Karpas-422 (cell line): ENCODE data around the gene ST6GALNAC2. TPM values are rescaled to one million over a fixed set of nuclear protein-coding genes. Genes with fewer than 3 reads are reported as not detected.
"Not testable (repeated sequence)": the region's sequence is repeated elsewhere in the genome, so short reads cannot be mapped to it uniquely, and the experiment has no call there.

Experiments
- DNase-seq: peaks from one replicate; pipeline ENCODE4 v3.0.0-alpha.2; 2015
- H2AFZ ChIP-seq: fragments of 200-600 bp; sonication (generic); 2 replicates; pipeline ENCODE4 v1.6.1; 2014; ENCODE audit warnings: antibody characterized with exemption, low read length, mixed read lengths
- H3K27ac ChIP-seq: fragments of 200-600 bp; sonication (generic); 2 replicates; pipeline ENCODE4 v1.5.1; 2014; ENCODE audit warnings: mild to moderate bottlenecking, low read length, moderate library complexity
- H3K27me3 ChIP-seq: fragments of 200-600 bp; sonication (generic); 2 replicates; pipeline ENCODE4 v1.6.1; 2014; ENCODE audit warnings: low read length, mixed read lengths
- H3K36me3 ChIP-seq: fragments of 200-600 bp; sonication (generic); 2 replicates; pipeline ENCODE4 v1.6.1; 2014; ENCODE audit warnings: low read length, mixed read lengths; ENCODE audit not compliant: insufficient read depth
- H3K4me1 ChIP-seq: fragments of 200-600 bp; sonication (generic); 2 replicates; pipeline ENCODE4 v1.6.1; 2014; ENCODE audit warnings: mild to moderate bottlenecking, low read length, mixed read lengths
- H3K4me2 ChIP-seq: fragments of 200-600 bp; sonication (generic); 2 replicates; pipeline ENCODE4 v1.6.1; 2014; ENCODE audit warnings: low read length, low read depth, mild to moderate bottlenecking; ENCODE audit not compliant: poor library complexity, severe bottlenecking
- H3K4me3 ChIP-seq: fragments of 200-600 bp; sonication (generic); 2 replicates; pipeline ENCODE4 v1.5.1; 2014; ENCODE audit warnings: mild to moderate bottlenecking, antibody characterized with exemption, low read length, mixed read lengths
- H3K79me2 ChIP-seq: fragments of 200-600 bp; sonication (generic); 2 replicates; pipeline ENCODE4 v1.6.1; 2014; ENCODE audit warnings: mild to moderate bottlenecking, low read length, mixed read lengths
- H3K9ac ChIP-seq: fragments of 200-600 bp; sonication (generic); 2 replicates; pipeline ENCODE4 v1.6.0; 2014; ENCODE audit warnings: low read length
- H3K9me2 ChIP-seq: fragments of 200-600 bp; sonication (generic), shearing (Covaris generic); replicated peaks from 2 replicates; pipeline ENCODE4 v1.6.0; 2014; ENCODE audit warnings: mild to moderate bottlenecking, low read length, moderate library complexity; ENCODE audit not compliant: insufficient read depth
- H3K9me3 ChIP-seq: fragments of 300-700, 200-600 bp; sonication (generic); 2 replicates; pipeline ENCODE4 v1.6.1; 2014; ENCODE audit warnings: low read length, mixed read lengths
- H4K20me1 ChIP-seq: fragments of 200-600 bp; sonication (generic); 2 replicates; pipeline ENCODE4 v1.6.1; 2014; ENCODE audit warnings: mild to moderate bottlenecking, antibody characterized with exemption, low read length, low read depth; ENCODE audit not compliant: insufficient read depth
- total RNA-seq: library from RNA; depleted of rRNA; stranded (reverse); fragments of >200 nt; shearing (Covaris generic); gene quantifications from 2 replicates; pipeline ENCODE4 v1.2.3, GENCODE V29; 2014; ENCODE audit warnings: low replicate concordance

Gene ST6GALNAC2
- total RNA-seq, 1 experiment from 2014 or later: not detected

GRCh38 chr17:76534831-76535732 is 50.6 kb downstream of the ST6GALNAC2 start:
- H3K9me2 ChIP-seq: no peaks in the 10 kb centered on the region
- H2AFZ ChIP-seq: no peak overlapping the region
- H3K79me2 ChIP-seq: no peaks in the 10 kb centered on the region
- no peaks in the 10 kb centered on the region for H3K9me3 ChIP-seq
- H4K20me1 ChIP-seq: no peaks in the 10 kb centered on the region
- no peaks in the 10 kb centered on the region for H3K4me1 ChIP-seq
- H3K4me2 ChIP-seq: no peak overlapping the region
- DNase-seq: no peak
- no peak overlapping the region for H3K9ac ChIP-seq
- no peaks in the 10 kb centered on the region for H3K27me3 ChIP-seq
- no peak overlapping the region for H3K4me3 ChIP-seq
- H3K36me3 ChIP-seq: no peaks in the 10 kb centered on the region
- no peak overlapping the region for H3K27ac ChIP-seq

- H3K4me3 ChIP-seq, H3K9me3 ChIP-seq, H3K36me3 ChIP-seq, H2AFZ ChIP-seq, H3K9me2 ChIP-seq, H3K27ac ChIP-seq, H4K20me1 ChIP-seq, DNase-seq, H3K4me2 ChIP-seq, H3K9ac ChIP-seq, H3K27me3 ChIP-seq, H3K79me2 ChIP-seq: not testable (repeated sequence)
- H3K4me1 ChIP-seq: peaks cover 11% of the 10 kb centered on the region
These were observed 51.9 kb downstream of the ST6GALNAC2 start for GRCh38 chr17:76533640-76534359.

GRCh38 chr17:76532072-76532651 is 53.5 kb downstream of the ST6GALNAC2 start:
- H3K4me2 ChIP-seq: no peak overlapping the region
- H3K79me2 ChIP-seq: no peaks in the 10 kb centered on the region
- H2AFZ ChIP-seq: no peak overlapping the region

GRCh38 chr17:76531486-76532038 is 54.1 kb downstream of the ST6GALNAC2 start:
- Histone ChIP-seq H3K4me2 (no peak overlapping the region), H3K9me3 (no peaks in the 10 kb centered on the region), H3K79me2 (no peaks in the 10 kb centered on the region), H3K4me3 (no peak overlapping the region), H3K9me2 (no peaks in the 10 kb centered on the region), H3K27me3 (no peaks in the 10 kb centered on the region), H3K9ac (no peak overlapping the region), H3K36me3 (no peaks in the 10 kb centered on the region), H2AFZ (no peak overlapping the region), H3K27ac (no peak overlapping the region), H3K4me1 (peaks cover 26% of the 10 kb centered on the region), H4K20me1 (no peaks in the 10 kb centered on the region)
- DNase-seq: no peak

More at GRCh38 chr17:76532072-76532651, 53.5 kb downstream of the ST6GALNAC2 start:
- H3K27ac ChIP-seq: no peak overlapping the region
- DNase-seq: no peak
- H3K36me3 ChIP-seq: no peaks in the 10 kb centered on the region
- no peaks in the 10 kb centered on the region for H4K20me1 ChIP-seq
- H3K9me3 ChIP-seq: no peaks in the 10 kb centered on the region
- no peaks in the 10 kb centered on the region for H3K27me3 ChIP-seq
- H3K4me3 ChIP-seq: no peak overlapping the region
- H3K9me2 ChIP-seq: no peaks in the 10 kb centered on the region
- H3K4me1 ChIP-seq: peaks cover 26% of the 10 kb centered on the region
- H3K9ac ChIP-seq: no peak overlapping the region

GRCh38 chr17:76530811-76531485 is 54.7 kb downstream of the ST6GALNAC2 start:
- Histone ChIP-seq H4K20me1 (no peaks in the 10 kb centered on the region), H3K36me3 (no peaks in the 10 kb centered on the region), H3K4me1 (peaks cover 26% of the 10 kb centered on the region), H3K79me2 (no peaks in the 10 kb centered on the region), H3K9ac (no peak overlapping the region), H3K9me3 (no peaks in the 10 kb centered on the region), H3K27me3 (no peaks in the 10 kb centered on the region), H2AFZ (no peak overlapping the region), H3K27ac (no peak overlapping the region), H3K4me2 (no peak overlapping the region), H3K9me2 (no peaks in the 10 kb centered on the region), H3K4me3 (no peak overlapping the region)
- no peak for DNase-seq

GRCh38 chr17:76530095-76530723 is 55.5 kb downstream of the ST6GALNAC2 start:
- Histone ChIP-seq H3K4me2 (no peak overlapping the region), H3K9me2 (no peaks in the 10 kb centered on the region), H4K20me1 (no peaks in the 10 kb centered on the region), H3K9me3 (no peaks in the 10 kb centered on the region), H3K36me3 (no peaks in the 10 kb centered on the region), H3K9ac (no peak overlapping the region), H3K27ac (no peak overlapping the region), H3K4me1 (peaks cover 26% of the 10 kb centered on the region), H3K79me2 (no peaks in the 10 kb centered on the region), H3K27me3 (no peaks in the 10 kb centered on the region), H3K4me3 (no peak overlapping the region), H2AFZ (no peak overlapping the region)
- no peak for DNase-seq

GRCh38 chr17:76529224-76530094 is 56.2 kb downstream of the ST6GALNAC2 start:
- Histone ChIP-seq H3K4me1 (peaks cover 26% of the 10 kb centered on the region), H3K79me2 (no peaks in the 10 kb centered on the region), H3K4me3 (peak overlapping the region; percentile 67; the same call in 1 of the 2 replicates), H3K36me3 (no peaks in the 10 kb centered on the region), H2AFZ (peak overlapping the region; percentile 69; the same call in 1 of the 2 replicates), H4K20me1 (no peaks in the 10 kb centered on the region), H3K4me2 (peak overlapping the region; percentile 78), H3K9me3 (no peaks in the 10 kb centered on the region), H3K9ac (peak overlapping the region; percentile 77), H3K27ac (no peak overlapping the region), H3K9me2 (no peaks in the 10 kb centered on the region), H3K27me3 (no peaks in the 10 kb centered on the region)
- peak; percentile 49 for DNase-seq
